ENCODE measurements around the gene ZNF628.

DNA sequence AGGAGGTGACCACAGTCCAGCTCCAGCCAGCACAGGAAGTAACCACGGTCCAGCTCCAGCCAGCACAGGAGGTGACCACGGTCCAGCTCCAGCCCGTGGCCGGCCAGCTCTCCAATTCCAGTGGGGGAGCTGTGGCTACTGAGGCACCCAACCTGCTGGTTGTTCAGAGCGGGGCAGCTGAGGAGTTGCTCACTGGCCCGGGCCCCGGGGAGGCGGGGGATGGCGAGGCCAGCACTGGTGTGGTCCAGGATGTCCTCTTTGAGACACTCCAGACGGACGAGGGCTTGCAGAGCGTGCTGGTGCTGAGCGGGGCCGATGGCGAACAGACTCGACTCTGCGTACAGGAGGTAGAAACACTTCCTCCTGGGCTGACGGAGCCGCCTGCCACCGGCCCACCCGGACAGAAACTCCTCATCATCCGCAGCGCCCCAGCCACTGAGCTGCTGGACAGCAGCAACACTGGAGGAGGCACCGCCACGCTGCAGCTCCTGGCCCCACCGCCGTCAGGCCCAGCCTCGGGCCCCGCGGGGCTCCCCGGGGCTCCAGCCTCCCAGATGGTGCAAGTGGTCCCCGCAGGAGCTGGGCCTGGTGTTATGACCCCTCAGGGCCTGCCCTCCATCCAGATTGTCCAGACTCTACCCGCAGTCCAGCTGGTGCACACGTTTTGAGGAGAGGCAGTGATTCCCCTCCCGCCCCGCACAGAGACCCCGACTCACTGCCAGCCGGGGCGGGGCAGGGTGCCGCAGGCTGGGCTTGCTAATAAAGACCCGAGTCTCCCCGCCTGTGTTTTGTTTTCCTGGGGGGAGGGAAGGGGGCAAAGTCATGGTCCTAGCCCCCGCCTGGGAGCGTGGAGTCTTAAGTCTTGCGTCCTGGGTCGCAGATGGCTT lies 7.5 kb downstream of the ZNF628 start:
- no peak for TF ChIP-seq EP300 (IDR thresholded peaks at IDR 0.05)
- TF ChIP-seq, protein P1, sequence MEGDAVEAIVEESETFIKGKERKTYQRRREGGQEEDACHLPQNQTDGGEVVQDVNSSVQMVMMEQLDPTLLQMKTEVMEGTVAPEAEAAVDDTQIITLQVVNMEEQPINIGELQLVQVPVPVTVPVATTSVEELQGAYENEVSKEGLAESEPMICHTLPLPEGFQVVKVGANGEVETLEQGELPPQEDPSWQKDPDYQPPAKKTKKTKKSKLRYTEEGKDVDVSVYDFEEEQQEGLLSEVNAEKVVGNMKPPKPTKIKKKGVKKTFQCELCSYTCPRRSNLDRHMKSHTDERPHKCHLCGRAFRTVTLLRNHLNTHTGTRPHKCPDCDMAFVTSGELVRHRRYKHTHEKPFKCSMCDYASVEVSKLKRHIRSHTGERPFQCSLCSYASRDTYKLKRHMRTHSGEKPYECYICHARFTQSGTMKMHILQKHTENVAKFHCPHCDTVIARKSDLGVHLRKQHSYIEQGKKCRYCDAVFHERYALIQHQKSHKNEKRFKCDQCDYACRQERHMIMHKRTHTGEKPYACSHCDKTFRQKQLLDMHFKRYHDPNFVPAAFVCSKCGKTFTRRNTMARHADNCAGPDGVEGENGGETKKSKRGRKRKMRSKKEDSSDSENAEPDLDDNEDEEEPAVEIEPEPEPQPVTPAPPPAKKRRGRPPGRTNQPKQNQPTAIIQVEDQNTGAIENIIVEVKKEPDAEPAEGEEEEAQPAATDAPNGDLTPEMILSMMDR (IDR thresholded peaks at IDR 0.05) = no peak
